Stimulated activated CD4-positive, alpha-beta T cell treated with anti-CD3 and anti-CD28 coated beads, Interleukin-2, amount 100 ng/mL, for 4 hours (primary cell): ENCODE measurements around the gene MMP17.

Experiments used
- DNase-seq: peaks from one replicate; pipeline ENCODE4 v3.0.0-alpha.2; 2020; ENCODE audit warnings: low read depth

The MMP17 gene

GRCh38 chr12:131895640-131896079, 67.5 kb downstream of the MMP17 start:
- DNase-seq, result peak; percentile 6

GRCh38 chr12:131896080-131896810, 68.1 kb downstream of the MMP17 start:
- peak; percentile 31 for DNase-seq

- no peak for DNase-seq
Observed at GRCh38 chr12:131896811-131897270, 68.6 kb downstream of the MMP17 start.

- no peak for DNase-seq
Observed at GRCh38 chr12:131897276-131897675, 69.1 kb downstream of the MMP17 start.

- DNase-seq, result no peak
Observed at GRCh38 chr12:131897875-131898274, 69.7 kb downstream of the MMP17 start.

GRCh38 chr12:131900397-131900796, 72.2 kb downstream of the MMP17 start:
- no peak for DNase-seq
